CD4-positive, alpha-beta T cell treated with Interleukin-15 for 4 hours (primary cell): ENCODE measurements around the gene CISD1.

Experiments
- DNase-seq: peaks from one replicate; pipeline ENCODE4 v3.0.0-alpha.2; 2020; ENCODE audit warnings: low spot score

CISD1 gene

GRCh38 chr10:58266003-58266825 is 2.7 kb upstream of the CISD1 start:
- peak; percentile 43 for DNase-seq

GRCh38 chr10:58266826-58267712 is 1.9 kb upstream of the CISD1 start:
- DNase-seq, result peak; percentile 32

GRCh38 chr10:58267713-58268453 is 1.1 kb upstream of the CISD1 start, which contains the start of gene IPMK:
Gene IPMK, minus strand, starts transcription at chr10:58267894. Its CDS starts 283 bp downstream, at chr10:58267611.
- peak; percentile 96 for DNase-seq

GRCh38 chr10:58268454-58268945 is 462 bp upstream of the CISD1 start:
- no peak for DNase-seq

GRCh38 chr10:58269782-58270290 is 874 bp downstream of the CISD1 start:
- DNase-seq, result no peak

- no peak for DNase-seq
Measured at GRCh38 chr10:58275261-58275660, 6.3 kb downstream of the CISD1 start.

GRCh38 chr10:58275908-58276307 is 6.9 kb downstream of the CISD1 start:
- DNase-seq, result no peak

GRCh38 chr10:58278274-58278961 is 9.5 kb downstream of the CISD1 start:
- DNase-seq, result no peak

GRCh38 chr10:58278962-58279307 is 10.0 kb downstream of the CISD1 start:
- DNase-seq, result no peak

- no peak for DNase-seq
Measured at GRCh38 chr10:58280477-58280876, 11.5 kb downstream of the CISD1 start.

- DNase-seq, result no peak
Measured at GRCh38 chr10:58281092-58281752, 12.3 kb downstream of the CISD1 start.

GRCh38 chr10:58282615-58283014 is 13.7 kb downstream of the CISD1 start:
- DNase-seq, result peak; percentile 22

- peak; percentile 52 for DNase-seq
Measured at GRCh38 chr10:58291538-58292174, 22.7 kb downstream of the CISD1 start.

- no peak for DNase-seq
Measured at GRCh38 chr10:58293989-58294388, 25.0 kb downstream of the CISD1 start.

GRCh38 chr10:58299580-58299979 is 30.6 kb downstream of the CISD1 start:
- DNase-seq, result peak; percentile 45

- no peak for DNase-seq
Measured at GRCh38 chr10:58300676-58301075, 31.7 kb downstream of the CISD1 start.

GRCh38 chr10:58302254-58302653 is 33.3 kb downstream of the CISD1 start:
- DNase-seq, result no peak

- no peak for DNase-seq
Measured at GRCh38 chr10:58304099-58304633, 35.2 kb downstream of the CISD1 start.

- no peak for DNase-seq
Measured at GRCh38 chr10:58305821-58306220, 36.9 kb downstream of the CISD1 start.

- no peak for DNase-seq
Measured at GRCh38 chr10:58307676-58308075, 38.7 kb downstream of the CISD1 start.
